Neutrophil (primary cell): Measurements from ENCODE around the gene DEGS2.

ENCODE experiments used
- H3K27ac ChIP-seq: fragments of 200-600 bp; sonication (generic); 2 replicates; pipeline ENCODE4 v1.5.1; 2016; ENCODE audit warnings: mild to moderate bottlenecking, moderate library complexity
- H3K27me3 ChIP-seq: fragments of 200-600 bp; sonication (generic); 2 replicates; pipeline ENCODE4 v1.6.0; 2016; ENCODE audit warnings: mild to moderate bottlenecking
- H3K36me3 ChIP-seq: fragments of 200-600 bp; sonication (generic); 2 replicates; pipeline ENCODE4 v1.5.1; 2017
- H3K4me1 ChIP-seq, 2 experiments: fragments of 200-600 bp in 1 of 2; sonication (generic) in 1 of 2; 1 replicate in 1 of 2; 2 replicates in 1 of 2; pipeline versions ENCODE4 v1.5.1 to v1.6.1; 2013 to 2016; ENCODE audit warnings: low read depth in 1 of 2, low read length in 1 of 2, mild to moderate bottlenecking in 1 of 2, moderate library complexity in 1 of 2; ENCODE audit not compliant: control insufficient read depth in 1 of 2, insufficient read depth in 1 of 2
- H3K4me3 ChIP-seq, 2 experiments: fragments of 200-600 bp in 1 of 2; sonication (generic) in 1 of 2; 1 replicate in 1 of 2; 2 replicates in 1 of 2; pipeline ENCODE4 v1.5.1; 2013 to 2016; ENCODE audit warnings: low read depth in 1 of 2, low read length in 1 of 2, mild to moderate bottlenecking in 1 of 2, moderate library complexity in 1 of 2
- H3K9me3 ChIP-seq: fragments of 200-600 bp; sonication (generic); 2 replicates; pipeline ENCODE4 v1.5.1; 2016
- TF ChIP-seq, protein P1 (sequence below): fragments of 200-600 bp; sonication (generic); IDR thresholded peaks from 2 replicates; pipeline ENCODE4 v1.5.1; 2016; ENCODE audit warnings: antibody characterized with exemption

DEGS2 gene

DNA sequence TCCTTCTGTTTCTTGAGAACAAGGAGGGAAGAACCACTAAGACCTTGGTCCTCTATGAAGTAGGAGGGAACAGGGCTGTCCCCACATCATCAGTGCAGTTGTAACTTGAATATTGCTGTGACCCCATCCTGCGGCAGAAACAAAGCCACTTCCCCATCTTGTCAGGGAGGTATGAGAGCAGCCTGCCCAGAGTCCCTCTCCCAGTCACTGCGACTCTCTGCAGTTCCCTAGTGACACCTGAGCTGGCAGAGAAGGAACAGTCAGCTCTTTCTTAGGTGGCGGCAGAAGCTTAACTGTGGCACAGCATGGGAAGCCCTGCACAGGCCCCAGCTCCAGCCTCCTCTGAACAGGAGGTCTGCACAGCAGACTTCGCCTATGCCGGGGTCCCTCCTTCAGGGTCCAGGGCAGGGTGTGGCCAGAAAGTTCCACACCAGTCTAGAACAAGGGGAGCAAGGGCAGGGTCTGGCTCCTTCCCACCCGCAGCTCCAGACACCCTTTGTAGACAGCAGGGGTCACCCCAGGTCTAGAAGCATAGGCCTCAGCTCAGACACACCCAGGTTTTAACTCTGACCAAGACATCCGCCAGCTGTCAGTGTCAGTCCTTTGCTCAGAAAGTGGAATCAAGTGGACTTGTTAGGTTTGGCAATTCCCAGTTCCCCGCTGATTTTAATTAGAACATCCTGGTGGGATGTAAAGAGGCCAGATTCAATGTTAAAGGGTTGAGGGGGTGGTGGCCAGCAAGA is 36.8 kb downstream of the DEGS2 start:
- no peaks in the 10 kb centered on the region for H3K9me3 ChIP-seq
- no peak overlapping the region for H3K4me3 ChIP-seq
- H3K36me3 ChIP-seq = peaks cover 5% of the 10 kb centered on the region
- no peak overlapping the region for H3K27ac ChIP-seq
- H3K4me1 ChIP-seq = peaks cover 0 to 15% of the 10 kb centered on the region in 2 experiments
- no peaks in the 10 kb centered on the region for H3K27me3 ChIP-seq
- TF ChIP-seq, protein P1, sequence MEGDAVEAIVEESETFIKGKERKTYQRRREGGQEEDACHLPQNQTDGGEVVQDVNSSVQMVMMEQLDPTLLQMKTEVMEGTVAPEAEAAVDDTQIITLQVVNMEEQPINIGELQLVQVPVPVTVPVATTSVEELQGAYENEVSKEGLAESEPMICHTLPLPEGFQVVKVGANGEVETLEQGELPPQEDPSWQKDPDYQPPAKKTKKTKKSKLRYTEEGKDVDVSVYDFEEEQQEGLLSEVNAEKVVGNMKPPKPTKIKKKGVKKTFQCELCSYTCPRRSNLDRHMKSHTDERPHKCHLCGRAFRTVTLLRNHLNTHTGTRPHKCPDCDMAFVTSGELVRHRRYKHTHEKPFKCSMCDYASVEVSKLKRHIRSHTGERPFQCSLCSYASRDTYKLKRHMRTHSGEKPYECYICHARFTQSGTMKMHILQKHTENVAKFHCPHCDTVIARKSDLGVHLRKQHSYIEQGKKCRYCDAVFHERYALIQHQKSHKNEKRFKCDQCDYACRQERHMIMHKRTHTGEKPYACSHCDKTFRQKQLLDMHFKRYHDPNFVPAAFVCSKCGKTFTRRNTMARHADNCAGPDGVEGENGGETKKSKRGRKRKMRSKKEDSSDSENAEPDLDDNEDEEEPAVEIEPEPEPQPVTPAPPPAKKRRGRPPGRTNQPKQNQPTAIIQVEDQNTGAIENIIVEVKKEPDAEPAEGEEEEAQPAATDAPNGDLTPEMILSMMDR = no peak

DNA sequence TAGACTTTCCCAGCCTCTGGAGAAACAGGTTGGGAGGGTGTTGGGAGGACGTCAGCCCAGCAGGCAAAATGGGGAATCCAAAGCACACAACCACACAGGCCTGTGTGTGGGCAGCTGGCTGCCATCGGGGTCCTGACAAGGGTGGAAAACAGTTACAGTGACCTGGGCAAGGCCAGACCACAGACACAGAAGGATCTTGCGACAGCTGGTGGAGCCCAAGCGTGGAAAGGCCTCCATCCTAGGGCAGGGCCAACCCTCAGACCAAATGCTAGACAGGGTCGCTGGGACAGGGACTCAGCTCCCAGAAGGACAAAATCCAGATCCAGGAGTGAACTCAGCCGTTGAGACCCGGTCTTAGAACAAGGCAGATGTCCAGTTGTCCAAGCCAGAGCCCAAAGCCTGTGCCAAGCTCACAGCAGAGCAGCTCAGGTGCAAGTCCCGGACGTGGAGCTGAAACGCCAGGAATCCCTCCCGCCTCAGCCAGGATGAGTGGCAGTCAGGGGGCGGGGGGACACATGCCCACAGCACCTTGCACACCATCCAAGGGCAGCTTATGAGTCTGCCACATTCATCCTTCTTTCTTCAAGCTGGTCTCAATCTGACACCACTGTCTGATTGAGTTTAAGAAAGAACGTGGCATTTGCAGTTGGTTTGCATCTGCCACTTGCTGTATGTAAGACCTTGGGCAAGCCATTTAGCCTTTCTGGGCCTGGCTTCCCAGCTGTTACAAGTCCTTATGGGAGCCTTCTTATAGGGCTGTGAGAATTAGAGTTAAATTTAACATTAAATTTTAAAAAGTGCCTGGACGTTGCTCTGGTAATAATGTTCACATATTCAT is 37.6 kb downstream of the DEGS2 start:
- TF ChIP-seq, protein P1 = no peak
- Histone ChIP-seq H3K9me3 (no peaks in the 10 kb centered on the region), H3K36me3 (peaks cover 3% of the 10 kb centered on the region), H3K4me1 (peaks cover 0 to 15% of the 10 kb centered on the region in 2 experiments), H3K27ac (no peak overlapping the region), H3K27me3 (no peaks in the 10 kb centered on the region), H3K4me3 (no peak overlapping the region)

DNA sequence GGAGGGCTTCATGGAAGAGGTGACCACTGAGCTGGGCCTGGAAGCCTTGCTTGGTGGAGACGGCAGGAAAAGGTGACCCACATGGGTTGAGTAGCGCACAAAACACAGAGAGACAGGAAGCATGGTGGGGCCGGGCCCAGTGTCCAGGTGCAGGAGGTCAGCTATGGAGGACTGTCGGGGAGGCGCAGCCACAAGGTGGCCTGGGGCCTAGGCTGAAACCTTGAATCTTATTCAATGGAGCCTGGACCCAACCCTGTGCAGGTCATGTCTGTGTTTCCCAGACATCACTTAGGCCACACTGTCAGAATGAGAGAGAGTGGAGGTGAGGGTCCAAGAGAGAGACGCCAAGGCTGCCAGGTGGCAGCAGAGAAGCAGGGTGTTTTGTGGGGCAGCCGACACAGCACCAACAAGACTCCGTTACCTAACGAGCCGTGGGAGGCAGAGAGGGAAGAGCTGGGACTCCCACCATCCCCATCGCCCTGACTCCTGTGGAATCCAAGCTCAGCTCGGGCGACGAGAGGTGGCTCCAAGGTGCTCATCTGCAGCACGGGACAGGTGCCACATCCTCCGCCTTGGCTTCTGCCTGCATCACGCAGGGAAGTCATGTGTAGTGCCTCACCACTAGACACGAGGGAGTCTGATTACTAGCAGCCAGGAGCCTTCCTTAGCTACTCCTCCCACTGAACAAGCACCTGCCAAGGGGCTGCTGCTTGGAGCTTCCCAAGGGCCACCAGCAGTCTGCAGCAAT is 38.7 kb downstream of the DEGS2 start:
- Histone ChIP-seq H3K4me1 (peaks cover 0 to 15% of the 10 kb centered on the region in 2 experiments), H3K27ac (no peak overlapping the region), H3K4me3 (no peak overlapping the region), H3K27me3 (no peaks in the 10 kb centered on the region), H3K36me3 (no peaks in the 10 kb centered on the region), H3K9me3 (no peaks in the 10 kb centered on the region)
- TF ChIP-seq, protein P1 = no peak

DNA sequence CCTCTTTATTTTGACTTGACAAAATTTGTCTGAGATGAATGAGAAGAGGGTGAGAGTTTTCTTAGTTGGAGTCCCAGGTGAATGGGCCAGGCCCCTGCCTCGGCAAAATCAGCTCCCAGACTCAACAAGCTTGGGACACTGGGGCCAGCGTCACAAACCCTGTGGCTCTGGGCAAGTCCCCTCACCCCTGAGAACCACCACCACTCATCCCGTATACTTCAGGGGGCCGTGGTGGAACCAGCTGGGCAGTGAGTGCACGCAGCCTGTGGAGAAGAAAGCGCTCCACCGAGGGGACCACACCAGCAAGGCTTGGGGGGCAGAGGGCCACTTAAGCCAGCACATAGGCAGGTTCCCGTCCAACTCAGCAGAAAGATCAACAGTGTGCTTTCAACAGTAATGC is 40.2 kb downstream of the DEGS2 start:
- Histone ChIP-seq H3K36me3 (no peaks in the 10 kb centered on the region), H3K9me3 (no peaks in the 10 kb centered on the region), H3K4me3 (no peak overlapping the region), H3K27me3 (no peaks in the 10 kb centered on the region), H3K4me1 (peaks cover 0 to 15% of the 10 kb centered on the region in 2 experiments), H3K27ac (no peak overlapping the region)
- TF ChIP-seq, protein P1 = no peak

DNA sequence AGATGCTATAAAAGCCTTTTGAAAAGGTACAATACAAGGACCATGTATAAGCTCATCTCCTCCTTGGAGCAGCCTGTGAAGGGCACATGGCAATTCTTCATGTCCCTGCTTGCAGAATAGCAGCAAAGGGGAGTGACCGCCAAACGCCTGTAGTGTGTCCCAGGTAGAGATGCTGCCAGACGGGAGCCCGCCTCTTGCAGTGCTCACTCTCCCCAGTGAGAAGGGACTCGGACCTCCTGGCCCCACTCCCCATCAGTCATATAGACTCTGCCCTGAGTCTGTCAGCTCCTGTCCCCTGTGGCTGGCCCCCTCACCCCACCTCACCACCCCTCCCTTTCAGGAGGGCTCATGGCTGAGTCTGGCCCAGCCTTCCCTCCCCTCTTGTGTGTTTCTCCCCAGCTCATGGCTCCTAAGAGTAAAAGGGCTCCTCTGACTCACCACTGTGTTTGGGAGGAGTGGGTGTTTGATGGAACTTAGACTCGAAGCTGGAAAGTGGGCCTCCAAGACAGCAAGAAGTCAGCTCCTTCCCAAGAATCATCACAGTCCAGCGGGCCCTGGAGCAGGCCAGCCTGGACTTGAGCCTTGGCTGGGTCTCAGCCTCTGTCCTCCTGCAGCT is 40.9 kb downstream of the DEGS2 start:
- TF ChIP-seq, protein P1 = no peak
- Histone ChIP-seq H3K36me3 (no peaks in the 10 kb centered on the region), H3K4me1 (peaks cover 0 to 15% of the 10 kb centered on the region in 2 experiments)

More for the DNA sequence above, 40.9 kb downstream of the DEGS2 start:
- no peak overlapping the region for H3K27ac ChIP-seq
- H3K4me3 ChIP-seq = no peak overlapping the region
- H3K27me3 ChIP-seq = no peaks in the 10 kb centered on the region
- H3K9me3 ChIP-seq = no peaks in the 10 kb centered on the region
